ENCODE measurements around the gene LRRC46. TPM values are rescaled to one million over a fixed set of nuclear protein-coding genes. Genes with fewer than 3 reads are reported as not detected.

Gene LRRC46
- total and polyA plus RNA-seq, 2 of the 13 experiments (the other 11 are each of a cell fraction or from before 2014, with no cell fraction given): 0.09 TPM

DNA sequence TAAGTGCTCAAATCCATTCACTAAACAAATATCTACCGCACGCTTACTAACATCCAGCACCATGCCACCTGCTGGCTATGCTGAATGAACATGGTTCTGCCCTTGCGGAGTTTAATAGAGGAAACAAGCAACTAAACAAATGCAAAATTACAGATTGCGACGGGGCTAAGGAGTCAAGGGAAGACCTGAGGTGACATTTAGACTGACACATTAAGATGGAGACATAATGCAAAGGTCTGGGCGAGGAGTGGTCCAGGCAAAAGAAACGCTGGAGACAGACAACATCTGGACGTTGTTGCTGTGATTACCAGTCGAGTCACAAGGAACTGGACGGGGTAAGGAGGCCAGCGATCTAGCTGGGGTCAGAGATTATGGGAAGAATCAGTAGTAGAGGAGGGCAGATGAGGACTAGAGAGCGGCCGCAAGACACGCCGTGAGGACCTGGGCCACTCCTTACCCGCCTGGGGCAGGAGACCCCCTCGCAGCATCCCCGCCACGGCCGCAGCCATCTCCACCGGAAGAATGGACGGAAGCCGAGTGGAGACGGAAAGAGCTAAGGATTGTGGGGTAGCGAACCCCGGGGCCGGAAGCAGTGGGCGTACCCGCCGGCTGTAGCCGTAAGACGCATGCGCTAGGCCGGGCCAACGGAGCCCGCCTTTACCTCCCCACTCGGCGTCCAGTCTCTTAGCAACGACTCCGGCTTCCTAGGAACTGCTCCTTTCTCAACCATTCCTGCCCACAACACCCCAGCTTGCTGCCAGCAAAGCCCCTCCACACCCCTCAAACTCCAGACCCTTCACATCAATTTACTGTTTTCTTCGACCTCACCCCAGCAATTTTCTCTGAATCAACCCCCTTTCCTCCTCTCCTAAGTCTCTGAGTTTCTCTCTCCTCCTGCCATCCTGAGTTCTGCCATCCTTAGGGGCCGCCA lies at the start of gene LRRC46, which contains the start of gene MRPL10 (continued):
- TF ChIP-seq NONO (IDR thresholded peaks at IDR 0.05) (no peak), NONO (CRISPR knock-in tag; conservative IDR thresholded peaks at IDR 0.05) (peak; percentile 72; the same call in 1 of the 2 replicates), PAF1 (CRISPR knock-in tag; IDR thresholded peaks at IDR 0.05) (no peak), ZBTB8A (CRISPR knock-in tag; IDR thresholded peaks at IDR 0.05; ENCODE audit: borderline replicate concordance, low read depth) (no peak; the same call in 1 of the 2 replicates), NBN (conservative IDR thresholded peaks at IDR 0.05) (no peak), EEA1 (CRISPR knock-in tag; IDR thresholded peaks at IDR 0.05; ENCODE audit: borderline replicate concordance) (peak; percentile 82; the same call in 1 of the 2 replicates), JUNB (CRISPR knock-in tag; IDR thresholded peaks at IDR 0.05; ENCODE audit: borderline replicate concordance) (no peak), GATAD2A (CRISPR knock-in tag; IDR thresholded peaks at IDR 0.05) (peak; percentile 55; the same call in 1 of the 2 replicates), GPN1 (CRISPR knock-in tag; IDR thresholded peaks at IDR 0.05; ENCODE audit: borderline replicate concordance) (no peak; the same call in 1 of the 2 replicates), REPIN1 (CRISPR knock-in tag; IDR thresholded peaks at IDR 0.05; ENCODE audit: borderline replicate concordance, low read depth) (peak; percentile 94), SATB2 (CRISPR knock-in tag; IDR thresholded peaks at IDR 0.05) (no peak), PHF5A (CRISPR knock-in tag; IDR thresholded peaks at IDR 0.05; ENCODE audit: low read depth, unreplicated experiment) (no peak), ZNF556 (CRISPR knock-in tag; IDR thresholded peaks at IDR 0.05; ENCODE audit: borderline replicate concordance) (peak; percentile 90; the same call in 1 of the 2 replicates), TCF7 (IDR thresholded peaks at IDR 0.05; ENCODE audit: low read depth) (no peak), FOXA1 (IDR thresholded peaks at IDR 0.05) (no peak), FOXA1 (CRISPR knock-in tag; IDR thresholded peaks at IDR 0.05) (peak; percentile 55), MLLT10 (CRISPR knock-in tag; IDR thresholded peaks at IDR 0.05) (no peak), ZC3H4 (CRISPR knock-in tag; IDR thresholded peaks at IDR 0.05; ENCODE audit: borderline replicate concordance) (no peak), IKZF1 (IDR thresholded peaks at IDR 0.05) (no peak), ZNF383 (CRISPR knock-in tag; IDR thresholded peaks at IDR 0.05; ENCODE audit: borderline replicate concordance) (no peak)
- TF ChIP-seq, protein P1, sequence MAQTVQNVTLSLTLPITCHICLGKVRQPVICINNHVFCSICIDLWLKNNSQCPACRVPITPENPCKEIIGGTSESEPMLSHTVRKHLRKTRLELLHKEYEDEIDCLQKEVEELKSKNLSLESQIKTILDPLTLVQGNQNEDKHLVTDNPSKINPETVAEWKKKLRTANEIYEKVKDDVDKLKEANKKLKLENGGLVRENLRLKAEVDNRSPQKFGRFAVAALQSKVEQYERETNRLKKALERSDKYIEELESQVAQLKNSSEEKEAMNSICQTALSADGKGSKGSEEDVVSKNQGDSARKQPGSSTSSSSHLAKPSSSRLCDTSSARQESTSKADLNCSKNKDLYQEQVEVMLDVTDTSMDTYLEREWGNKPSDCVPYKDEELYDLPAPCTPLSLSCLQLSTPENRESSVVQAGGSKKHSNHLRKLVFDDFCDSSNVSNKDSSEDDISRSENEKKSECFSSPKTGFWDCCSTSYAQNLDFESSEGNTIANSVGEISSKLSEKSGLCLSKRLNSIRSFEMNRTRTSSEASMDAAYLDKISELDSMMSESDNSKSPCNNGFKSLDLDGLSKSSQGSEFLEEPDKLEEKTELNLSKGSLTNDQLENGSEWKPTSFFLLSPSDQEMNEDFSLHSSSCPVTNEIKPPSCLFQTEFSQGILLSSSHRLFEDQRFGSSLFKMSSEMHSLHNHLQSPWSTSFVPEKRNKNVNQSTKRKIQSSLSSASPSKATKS (CRISPR knock-in tag; IDR thresholded peaks at IDR 0.05): no peak; the same call in 1 of the 2 replicates
- TF ChIP-seq, protein P2, sequence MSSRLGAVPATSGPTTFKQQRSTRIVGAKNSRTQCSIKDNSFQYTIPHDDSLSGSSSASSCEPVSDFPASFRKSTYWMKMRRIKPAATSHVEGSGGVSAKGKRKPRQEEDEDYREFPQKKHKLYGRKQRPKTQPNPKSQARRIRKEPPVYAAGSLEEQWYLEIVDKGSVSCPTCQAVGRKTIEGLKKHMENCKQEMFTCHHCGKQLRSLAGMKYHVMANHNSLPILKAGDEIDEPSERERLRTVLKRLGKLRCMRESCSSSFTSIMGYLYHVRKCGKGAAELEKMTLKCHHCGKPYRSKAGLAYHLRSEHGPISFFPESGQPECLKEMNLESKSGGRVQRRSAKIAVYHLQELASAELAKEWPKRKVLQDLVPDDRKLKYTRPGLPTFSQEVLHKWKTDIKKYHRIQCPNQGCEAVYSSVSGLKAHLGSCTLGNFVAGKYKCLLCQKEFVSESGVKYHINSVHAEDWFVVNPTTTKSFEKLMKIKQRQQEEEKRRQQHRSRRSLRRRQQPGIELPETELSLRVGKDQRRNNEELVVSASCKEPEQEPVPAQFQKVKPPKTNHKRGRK (CRISPR knock-in tag; IDR thresholded peaks at IDR 0.05): no peak

Measured in HepG2 (cell line).